ENCODE data around the gene DIO1. TPM values are rescaled to one million over a fixed set of nuclear protein-coding genes. Genes with fewer than 3 reads are reported as not detected.
A peak's percentile ranks its signal among the peaks of the same experiment; 100 is the strongest.

DIO1 gene
- total RNA-seq, 1 experiment from 2014 or later = not detected

- Histone ChIP-seq H4K20me1 (ENCODE audit: insufficient read depth, low read depth, low read length) (no peaks in the 10 kb centered on the region), H3K36me3 (ENCODE audit: insufficient read depth, low read length) (no peaks in the 10 kb centered on the region), H3K9ac (ENCODE audit: low read length) (peak within 1 kb of the TSS; percentile 75), H3K27me3 (ENCODE audit: low read length) (no peaks in the 10 kb centered on the region), H3K4me3 (ENCODE audit: low read length) (peak within 1 kb of the TSS; percentile 89), H2AFZ (ENCODE audit: low read length) (peak within 1 kb of the TSS; percentile 47), H3K9me2 (replicated peaks; ENCODE audit: insufficient read depth, low read length) (no peaks in the 10 kb centered on the region), H3K27ac (ENCODE audit: low read length) (peak within 1 kb of the TSS; percentile 14; the same call in 1 of the 2 replicates), H3K79me2 (ENCODE audit: low read length) (peaks cover 6% of the 10 kb centered on the region), H3K9me3 (ENCODE audit: low read length) (no peaks in the 10 kb centered on the region), H3K4me1 (ENCODE audit: low read length) (peaks cover 33% of the 10 kb centered on the region), H3K4me2 (ENCODE audit: low read depth, low read length, poor library complexity, severe bottlenecking) (peak within 1 kb of the TSS; percentile 77)
- DNase-seq = peak; percentile 95
Observed at GRCh38 chr1:53889304-53890298, 4.4 kb upstream of the DIO1 start, which contains the start of gene YIPF1. Gene YIPF1 (minus strand): TSS chr1:53889797. CDS start chr1:53888937, 860 bp downstream.

- peak overlapping the region; percentile 77 for H3K4me2 ChIP-seq (ENCODE audit: low read depth, low read length, poor library complexity, severe bottlenecking)
- no peaks in the 10 kb centered on the region for H4K20me1 ChIP-seq (ENCODE audit: insufficient read depth, low read depth, low read length)
- no peaks in the 10 kb centered on the region for H3K9me2 ChIP-seq (replicated peaks; ENCODE audit: insufficient read depth, low read length)
- H3K27me3 ChIP-seq (ENCODE audit: low read length) = no peaks in the 10 kb centered on the region
- no peaks in the 10 kb centered on the region for H3K36me3 ChIP-seq (ENCODE audit: insufficient read depth, low read length)
- DNase-seq = peak; percentile 59
- peaks cover 33% of the 10 kb centered on the region for H3K4me1 ChIP-seq (ENCODE audit: low read length)
- H3K79me2 ChIP-seq (ENCODE audit: low read length) = peaks cover 6% of the 10 kb centered on the region
- peak overlapping the region; percentile 45; the same call in 1 of the 2 replicates for H2AFZ ChIP-seq (ENCODE audit: low read length)
- H3K27ac ChIP-seq (ENCODE audit: low read length) = no peak overlapping the region
- peak overlapping the region; percentile 89 for H3K4me3 ChIP-seq (ENCODE audit: low read length)
- H3K9me3 ChIP-seq (ENCODE audit: low read length) = no peaks in the 10 kb centered on the region
- peak overlapping the region; percentile 60 for H3K9ac ChIP-seq (ENCODE audit: low read length)
Observed at GRCh38 chr1:53890522-53890941, 3.5 kb upstream of the DIO1 start.

GRCh38 chr1:53891018-53891417, 3.0 kb upstream of the DIO1 start:
- no peaks in the 10 kb centered on the region for H4K20me1 ChIP-seq (ENCODE audit: insufficient read depth, low read depth, low read length)
- no peak overlapping the region for H3K27ac ChIP-seq (ENCODE audit: low read length)
- H3K4me1 ChIP-seq (ENCODE audit: low read length) = peaks cover 33% of the 10 kb centered on the region
- H3K36me3 ChIP-seq (ENCODE audit: insufficient read depth, low read length) = no peaks in the 10 kb centered on the region
- H3K9ac ChIP-seq (ENCODE audit: low read length) = no peak overlapping the region
- DNase-seq = no peak
- H3K9me2 ChIP-seq (replicated peaks; ENCODE audit: insufficient read depth, low read length) = no peaks in the 10 kb centered on the region
- no peak overlapping the region for H3K4me3 ChIP-seq (ENCODE audit: low read length)
- H3K27me3 ChIP-seq (ENCODE audit: low read length) = no peaks in the 10 kb centered on the region
- H3K79me2 ChIP-seq (ENCODE audit: low read length) = peaks cover 6% of the 10 kb centered on the region
- no peaks in the 10 kb centered on the region for H3K9me3 ChIP-seq (ENCODE audit: low read length)
- peak overlapping the region; percentile 77 for H3K4me2 ChIP-seq (ENCODE audit: low read depth, low read length, poor library complexity, severe bottlenecking)
- H2AFZ ChIP-seq (ENCODE audit: low read length) = no peak overlapping the region

- no peak for DNase-seq
- Histone ChIP-seq H3K9me2 (replicated peaks; ENCODE audit: insufficient read depth, low read length) (no peaks in the 10 kb centered on the region), H3K4me3 (ENCODE audit: low read length) (no peak overlapping the region), H3K9ac (ENCODE audit: low read length) (no peak overlapping the region), H3K36me3 (ENCODE audit: insufficient read depth, low read length) (no peaks in the 10 kb centered on the region), H4K20me1 (ENCODE audit: insufficient read depth, low read depth, low read length) (no peaks in the 10 kb centered on the region), H3K79me2 (ENCODE audit: low read length) (peaks cover 6% of the 10 kb centered on the region), H3K4me2 (ENCODE audit: low read depth, low read length, poor library complexity, severe bottlenecking) (no peak overlapping the region), H3K9me3 (ENCODE audit: low read length) (no peaks in the 10 kb centered on the region), H3K27me3 (ENCODE audit: low read length) (no peaks in the 10 kb centered on the region), H3K4me1 (ENCODE audit: low read length) (peaks cover 33% of the 10 kb centered on the region), H2AFZ (ENCODE audit: low read length) (no peak overlapping the region), H3K27ac (ENCODE audit: low read length) (no peak overlapping the region)
Observed at GRCh38 chr1:53891678-53892077, 2.3 kb upstream of the DIO1 start.

DNA sequence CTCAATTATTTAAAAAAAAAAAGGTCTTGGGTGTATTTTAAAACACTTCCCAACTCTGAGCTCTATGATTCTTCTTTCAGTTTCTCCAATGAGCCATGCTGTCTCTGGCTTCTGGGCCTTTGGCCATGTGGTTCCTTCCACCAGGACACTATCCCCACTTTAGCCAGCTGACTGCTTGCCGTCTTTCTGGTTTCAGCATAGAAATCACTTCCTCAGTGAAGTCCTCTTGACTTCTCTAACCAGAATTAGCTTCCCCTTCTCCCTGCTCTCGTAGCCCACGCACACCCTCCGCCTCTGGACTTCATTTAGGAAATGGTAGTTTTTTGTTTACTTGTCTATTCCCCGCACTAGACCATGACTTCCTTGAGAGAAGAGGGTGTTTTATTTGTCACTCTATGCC, 1.1 kb upstream of the DIO1 start:
- H3K9me3 ChIP-seq (ENCODE audit: low read length) = no peaks in the 10 kb centered on the region
- H3K4me3 ChIP-seq (ENCODE audit: low read length) = no peak overlapping the region
- H3K9me2 ChIP-seq (replicated peaks; ENCODE audit: insufficient read depth, low read length) = no peaks in the 10 kb centered on the region
- H3K4me1 ChIP-seq (ENCODE audit: low read length) = peaks cover 30% of the 10 kb centered on the region
- peak overlapping the region; percentile 61; the same call in 1 of the 2 replicates for H2AFZ ChIP-seq (ENCODE audit: low read length)
- no peaks in the 10 kb centered on the region for H3K36me3 ChIP-seq (ENCODE audit: insufficient read depth, low read length)
- H3K4me2 ChIP-seq (ENCODE audit: low read depth, low read length, poor library complexity, severe bottlenecking) = no peak overlapping the region
- no peaks in the 10 kb centered on the region for H4K20me1 ChIP-seq (ENCODE audit: insufficient read depth, low read depth, low read length)
- H3K27ac ChIP-seq (ENCODE audit: low read length) = no peak overlapping the region
- no peaks in the 10 kb centered on the region for H3K27me3 ChIP-seq (ENCODE audit: low read length)
- H3K9ac ChIP-seq (ENCODE audit: low read length) = no peak overlapping the region
- peaks cover 6% of the 10 kb centered on the region for H3K79me2 ChIP-seq (ENCODE audit: low read length)
- DNase-seq = no peak

- Histone ChIP-seq H3K27me3 (ENCODE audit: low read length) (no peaks in the 10 kb centered on the region), H3K4me2 (ENCODE audit: low read depth, low read length, poor library complexity, severe bottlenecking) (no peak overlapping the region), H2AFZ (ENCODE audit: low read length) (no peak overlapping the region), H3K9me2 (replicated peaks; ENCODE audit: insufficient read depth, low read length) (no peaks in the 10 kb centered on the region), H3K4me1 (ENCODE audit: low read length) (peaks cover 19% of the 10 kb centered on the region), H3K9me3 (ENCODE audit: low read length) (no peaks in the 10 kb centered on the region), H3K79me2 (ENCODE audit: low read length) (no peaks in the 10 kb centered on the region), H3K36me3 (ENCODE audit: insufficient read depth, low read length) (no peaks in the 10 kb centered on the region), H3K27ac (ENCODE audit: low read length) (no peak overlapping the region), H3K4me3 (ENCODE audit: low read length) (no peak overlapping the region), H4K20me1 (ENCODE audit: insufficient read depth, low read depth, low read length) (no peaks in the 10 kb centered on the region), H3K9ac (ENCODE audit: low read length) (no peak overlapping the region)
- no peak for DNase-seq
Observed at GRCh38 chr1:53894644-53895043, 657 bp downstream of the DIO1 start.

DNA sequence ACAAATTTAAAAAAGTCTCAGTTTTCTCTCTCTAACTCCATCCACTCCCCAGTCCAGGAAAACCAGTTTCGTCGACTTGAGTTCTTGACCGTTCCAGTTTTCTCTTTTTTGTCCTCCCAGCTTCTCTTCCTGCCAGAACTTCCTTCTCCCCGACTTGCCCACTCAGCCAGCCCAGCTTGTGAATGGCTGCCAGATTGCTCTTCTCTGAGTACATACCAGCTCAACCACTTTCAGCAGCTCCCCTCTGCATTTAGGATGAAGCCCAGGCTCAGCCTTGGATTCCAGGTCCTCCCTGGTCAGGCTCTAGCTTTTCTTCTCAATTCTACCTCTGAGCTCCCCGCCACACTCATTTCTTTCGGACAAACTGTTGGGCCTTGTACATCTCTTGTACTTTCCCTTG, 1.4 kb downstream of the DIO1 start:
- Histone ChIP-seq H3K4me1 (ENCODE audit: low read length) (peaks cover 14% of the 10 kb centered on the region), H2AFZ (ENCODE audit: low read length) (no peak overlapping the region), H3K27me3 (ENCODE audit: low read length) (no peaks in the 10 kb centered on the region), H3K36me3 (ENCODE audit: insufficient read depth, low read length) (no peaks in the 10 kb centered on the region), H3K9me3 (ENCODE audit: low read length) (no peaks in the 10 kb centered on the region), H4K20me1 (ENCODE audit: insufficient read depth, low read depth, low read length) (no peaks in the 10 kb centered on the region), H3K79me2 (ENCODE audit: low read length) (no peaks in the 10 kb centered on the region), H3K9ac (ENCODE audit: low read length) (no peak overlapping the region), H3K27ac (ENCODE audit: low read length) (no peak overlapping the region), H3K4me2 (ENCODE audit: low read depth, low read length, poor library complexity, severe bottlenecking) (no peak overlapping the region), H3K9me2 (replicated peaks; ENCODE audit: insufficient read depth, low read length) (no peaks in the 10 kb centered on the region), H3K4me3 (ENCODE audit: low read length) (no peak overlapping the region)
- no peak for DNase-seq

DNA sequence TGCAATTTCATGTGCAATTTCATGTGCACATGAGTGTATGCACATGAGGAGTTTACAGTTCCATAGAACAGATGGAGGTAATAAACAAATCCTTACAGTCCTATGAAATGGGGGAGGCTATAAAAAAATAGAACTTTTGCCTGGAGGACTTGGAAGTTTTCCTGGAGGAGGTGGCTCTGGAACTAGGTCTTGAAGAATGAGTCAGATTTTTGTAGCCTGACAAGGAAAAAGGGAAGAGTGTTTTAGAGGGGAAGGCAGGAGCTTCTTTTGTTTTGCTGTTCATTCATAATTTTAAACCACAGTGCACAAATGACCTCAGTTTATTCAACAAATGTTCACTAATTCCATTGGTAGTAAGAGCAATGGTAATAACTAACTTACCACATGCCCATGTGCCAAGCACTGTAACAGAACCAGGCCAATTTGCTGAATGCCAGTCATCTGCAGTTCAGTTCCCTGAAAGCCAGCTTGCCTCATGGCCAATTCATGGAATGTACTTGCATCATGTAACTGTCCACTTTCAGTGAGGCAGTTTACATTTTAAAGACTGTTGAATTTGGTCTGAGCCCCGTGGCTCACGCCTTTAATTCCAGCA, 2.7 kb downstream of the DIO1 start:
- Histone ChIP-seq H3K9me3 (ENCODE audit: low read length) (no peaks in the 10 kb centered on the region), H3K79me2 (ENCODE audit: low read length) (no peaks in the 10 kb centered on the region), H3K9ac (ENCODE audit: low read length) (no peak overlapping the region), H4K20me1 (ENCODE audit: insufficient read depth, low read depth, low read length) (no peaks in the 10 kb centered on the region), H3K36me3 (ENCODE audit: insufficient read depth, low read length) (no peaks in the 10 kb centered on the region), H3K9me2 (replicated peaks; ENCODE audit: insufficient read depth, low read length) (no peaks in the 10 kb centered on the region), H3K27me3 (ENCODE audit: low read length) (no peaks in the 10 kb centered on the region), H3K4me1 (ENCODE audit: low read length) (peaks cover 5% of the 10 kb centered on the region), H3K27ac (ENCODE audit: low read length) (no peak overlapping the region), H3K4me3 (ENCODE audit: low read length) (no peak overlapping the region), H2AFZ (ENCODE audit: low read length) (no peak overlapping the region), H3K4me2 (ENCODE audit: low read depth, low read length, poor library complexity, severe bottlenecking) (no peak overlapping the region)
- no peak for DNase-seq

Data from Karpas-422 (cell line).